Endometrium (tissue), 2 donors: ENCODE data around the gene ARID1B.

Experiments used
- FAIRE-seq: peaks from 2 replicates; lab custom pipeline; 2012; peaks lifted over from hg19 to GRCh38; lab: Jason Lieb, UNC
- donor health status: control.
- donor health status: control.

The ARID1B gene

GRCh38 chr6:157166784-157167183 lies 389.6 kb downstream of the ARID1B start:
- FAIRE-seq: no peak

DNA sequence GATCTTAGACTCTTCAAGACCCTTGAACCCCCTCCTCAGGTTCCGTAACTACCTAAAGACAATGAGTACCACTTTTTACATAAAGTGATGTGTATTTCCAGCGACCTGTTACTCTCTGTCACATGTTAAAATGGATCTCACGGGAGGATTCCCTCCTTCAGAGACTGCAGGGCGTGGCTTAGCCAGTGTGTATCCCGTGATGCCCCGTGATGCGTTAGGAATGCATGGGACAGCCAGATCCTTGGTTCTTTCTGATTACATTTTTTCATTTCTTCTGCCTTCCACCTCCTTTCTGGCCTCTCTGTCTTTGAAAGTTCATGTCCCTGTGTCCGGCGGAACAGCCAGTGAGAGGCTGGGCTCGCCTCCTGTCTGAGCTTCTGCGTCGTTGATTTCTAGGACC lies 390.7 kb downstream of the ARID1B start:
- FAIRE-seq: no peak

- FAIRE-seq: no peak
Observed at GRCh38 chr6:157168471-157168870, 391.3 kb downstream of the ARID1B start.

DNA sequence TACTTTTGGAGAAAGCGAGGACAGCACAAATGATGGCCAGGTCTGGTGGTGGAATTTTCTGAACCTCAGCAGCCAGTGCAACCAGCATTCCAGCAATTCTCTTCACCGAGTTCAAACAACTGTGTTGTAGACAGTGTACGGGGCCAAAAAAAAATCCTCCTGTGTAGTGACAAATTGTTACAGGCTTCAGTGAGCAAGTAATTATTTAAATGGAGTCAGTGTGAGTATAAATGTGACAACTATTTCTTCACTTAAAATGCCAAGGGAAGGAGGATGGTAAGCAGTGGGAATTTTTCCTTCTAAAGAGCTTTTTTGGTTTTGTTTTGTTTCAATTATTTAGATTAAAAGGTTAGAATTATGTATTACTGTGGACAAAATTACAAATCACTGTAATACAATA lies 392.0 kb downstream of the ARID1B start:
- no peak for FAIRE-seq

DNA sequence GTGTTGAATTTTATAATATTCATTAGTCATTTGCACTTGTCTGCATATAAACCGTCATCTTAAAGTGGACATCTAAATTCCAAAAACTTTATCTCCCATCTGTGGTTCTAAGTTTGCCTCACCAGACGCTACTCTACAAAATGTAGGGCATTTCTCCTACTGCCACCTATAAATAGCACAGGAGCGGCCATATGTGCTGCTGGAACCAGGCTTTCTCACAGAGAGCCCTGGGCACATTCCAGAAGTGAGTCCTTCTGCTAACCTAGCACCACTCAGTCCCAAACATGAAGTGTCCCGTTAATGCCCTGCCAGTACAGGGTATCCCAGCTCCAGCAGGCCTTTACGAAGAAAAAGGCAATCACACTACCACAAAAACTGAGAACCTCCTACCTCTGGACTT lies 392.5 kb downstream of the ARID1B start:
- FAIRE-seq: no peak

DNA sequence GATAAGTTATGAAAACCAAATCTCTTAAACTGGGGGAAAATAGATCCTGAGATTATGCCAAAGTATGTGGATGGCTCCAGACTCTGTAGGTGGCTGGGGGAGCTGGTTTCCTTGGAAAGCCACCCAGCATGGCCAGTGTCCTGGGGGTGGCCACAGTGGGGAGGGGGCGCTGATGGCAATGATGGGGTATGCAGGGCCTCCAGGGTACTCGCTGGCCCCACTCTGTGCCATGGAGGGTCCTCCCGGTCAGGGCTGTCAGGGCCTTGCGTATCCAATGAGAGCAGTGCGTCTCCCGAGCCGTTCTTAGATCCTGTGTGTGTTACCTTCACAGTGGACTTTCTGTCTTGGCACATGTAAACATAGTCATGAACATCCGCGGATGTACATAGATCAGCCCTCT lies 393.4 kb downstream of the ARID1B start:
- FAIRE-seq: no peak

- FAIRE-seq: no peak
Observed at GRCh38 chr6:157171801-157172200, 394.6 kb downstream of the ARID1B start.

GRCh38 chr6:157172231-157172701 lies 395.1 kb downstream of the ARID1B start:
- FAIRE-seq: no peak

- FAIRE-seq: no peak
Observed at GRCh38 chr6:157172830-157173536, 395.8 kb downstream of the ARID1B start.

- no peak for FAIRE-seq
Observed at GRCh38 chr6:157173776-157174175, 396.6 kb downstream of the ARID1B start.

GRCh38 chr6:157174731-157175130 lies 397.6 kb downstream of the ARID1B start:
- FAIRE-seq: no peak

DNA sequence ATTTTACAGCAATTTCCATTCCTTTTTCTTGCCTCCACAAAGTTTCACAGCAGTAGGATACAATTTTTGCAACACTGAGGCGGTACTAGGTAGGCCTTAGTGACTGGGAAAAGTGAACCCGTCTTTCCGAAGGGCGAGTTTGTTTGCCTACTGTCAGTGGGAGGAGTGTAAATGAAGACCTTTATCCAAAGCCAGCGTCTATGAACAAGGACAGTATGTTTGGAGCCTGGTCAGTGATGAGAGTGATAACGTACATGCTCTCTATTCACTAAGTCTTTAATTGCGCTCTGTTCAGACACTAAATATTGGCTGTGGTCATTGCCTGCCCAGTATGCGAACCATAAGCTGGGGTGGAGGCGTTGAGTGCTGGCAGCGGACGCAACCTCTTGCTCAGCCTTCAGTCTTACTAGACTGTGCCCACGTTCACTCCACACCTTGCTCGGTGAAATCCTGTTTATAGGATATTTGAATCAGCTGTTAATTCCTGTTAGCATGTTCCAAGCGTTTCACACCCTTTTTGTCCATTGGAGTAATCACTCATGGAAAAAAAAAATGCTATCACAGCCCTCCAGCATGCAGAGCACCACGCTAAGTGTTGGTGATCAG lies 400.7 kb downstream of the ARID1B start:
- FAIRE-seq: no peak

DNA sequence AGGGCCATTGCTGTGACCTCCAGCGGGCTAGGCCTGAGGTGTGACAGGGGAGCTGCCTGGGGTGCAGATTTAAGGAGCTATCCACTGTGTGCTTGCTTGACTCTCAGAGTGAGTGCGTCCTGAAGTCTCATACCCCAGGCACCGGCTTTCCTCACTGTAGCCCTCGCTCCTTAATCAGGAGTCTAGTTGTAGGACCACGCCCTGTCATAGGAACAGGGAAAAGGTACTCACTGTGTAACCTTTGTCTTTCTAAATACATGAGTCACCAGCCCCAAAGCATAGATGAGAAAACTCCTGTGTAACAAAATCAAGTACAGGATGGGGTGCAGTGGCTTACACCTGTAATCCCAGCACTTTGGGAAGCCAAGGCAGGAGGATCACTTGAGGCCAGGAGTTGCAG lies 404.5 kb downstream of the ARID1B start:
- no peak for FAIRE-seq

DNA sequence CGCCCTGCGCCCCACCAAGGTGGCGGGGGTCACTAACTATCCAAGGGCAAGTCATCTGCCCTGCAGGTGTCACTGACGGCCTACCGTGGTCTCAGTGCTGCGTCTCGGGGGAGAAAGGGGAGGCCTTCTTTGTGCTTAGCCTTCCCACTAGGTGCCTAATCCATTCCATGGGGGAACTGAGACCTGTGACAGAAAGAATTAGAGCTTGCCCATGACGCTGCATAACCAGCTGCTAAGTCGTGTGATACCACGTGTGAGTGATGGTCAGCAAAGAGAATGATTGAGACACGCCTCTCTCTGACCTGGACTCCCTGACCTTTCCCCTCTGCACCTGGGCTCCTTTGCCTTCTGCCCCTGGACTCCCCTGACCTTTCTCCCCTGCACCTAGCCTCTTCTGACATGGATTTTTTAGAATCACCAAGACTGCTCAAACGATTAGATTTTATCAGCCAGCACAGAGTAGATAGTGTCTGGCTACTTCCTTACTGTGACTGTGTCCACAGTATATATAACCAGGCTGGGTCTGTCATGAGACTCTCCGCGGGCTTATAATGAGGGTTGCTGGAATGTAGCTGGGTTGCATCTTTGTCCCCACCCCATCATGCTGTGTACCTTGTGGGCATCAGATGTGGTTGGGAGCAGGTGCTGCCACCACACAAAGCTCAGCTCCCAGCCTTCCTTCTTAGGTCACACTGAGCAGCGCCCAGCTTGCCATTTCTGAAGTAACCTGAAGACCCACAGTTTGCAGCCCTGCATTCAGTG lies 405.5 kb downstream of the ARID1B start:
- no peak for FAIRE-seq

DNA sequence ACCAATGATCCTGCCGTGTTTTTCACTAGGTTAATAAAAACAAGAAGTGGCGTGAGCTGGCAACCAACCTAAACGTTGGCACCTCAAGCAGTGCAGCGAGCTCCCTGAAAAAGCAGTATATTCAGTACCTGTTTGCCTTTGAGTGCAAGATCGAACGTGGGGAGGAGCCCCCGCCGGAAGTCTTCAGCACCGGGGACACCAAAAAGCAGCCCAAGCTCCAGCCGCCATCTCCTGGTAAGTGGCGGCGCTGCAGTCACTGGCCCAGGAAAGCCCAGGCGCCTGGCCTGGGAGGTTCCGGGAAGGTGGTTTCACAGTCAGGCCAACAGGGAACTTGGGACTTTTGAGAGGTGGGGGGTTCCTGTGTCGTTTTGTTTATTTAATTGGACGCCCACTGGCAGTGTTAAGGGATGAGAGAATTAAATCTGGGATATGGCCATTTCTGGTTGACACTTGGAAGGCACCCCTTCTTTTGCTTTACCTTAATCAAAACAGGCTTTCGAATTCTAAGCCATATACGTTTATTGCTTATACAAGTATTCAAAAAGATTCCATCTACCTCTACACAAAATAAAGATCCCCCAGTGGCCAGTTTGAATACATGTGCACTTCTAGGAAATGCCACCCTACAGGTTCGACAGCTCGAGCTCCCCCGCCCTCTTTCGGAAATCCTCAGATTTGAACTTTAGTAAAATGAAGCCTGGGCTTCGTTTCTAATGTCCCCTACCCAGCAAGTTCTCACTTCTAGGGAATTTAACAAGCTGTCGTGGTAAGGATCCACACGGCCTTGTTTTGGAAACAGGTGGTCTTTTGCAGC lies 407.2 kb downstream of the ARID1B start:
- no peak for FAIRE-seq

- no peak for FAIRE-seq
Observed at GRCh38 chr6:157185171-157185570, 408.0 kb downstream of the ARID1B start.

- FAIRE-seq: no peak
Observed at GRCh38 chr6:157185986-157186385, 408.8 kb downstream of the ARID1B start.

- FAIRE-seq: no peak
Observed at GRCh38 chr6:157186785-157187181, 409.6 kb downstream of the ARID1B start.

DNA sequence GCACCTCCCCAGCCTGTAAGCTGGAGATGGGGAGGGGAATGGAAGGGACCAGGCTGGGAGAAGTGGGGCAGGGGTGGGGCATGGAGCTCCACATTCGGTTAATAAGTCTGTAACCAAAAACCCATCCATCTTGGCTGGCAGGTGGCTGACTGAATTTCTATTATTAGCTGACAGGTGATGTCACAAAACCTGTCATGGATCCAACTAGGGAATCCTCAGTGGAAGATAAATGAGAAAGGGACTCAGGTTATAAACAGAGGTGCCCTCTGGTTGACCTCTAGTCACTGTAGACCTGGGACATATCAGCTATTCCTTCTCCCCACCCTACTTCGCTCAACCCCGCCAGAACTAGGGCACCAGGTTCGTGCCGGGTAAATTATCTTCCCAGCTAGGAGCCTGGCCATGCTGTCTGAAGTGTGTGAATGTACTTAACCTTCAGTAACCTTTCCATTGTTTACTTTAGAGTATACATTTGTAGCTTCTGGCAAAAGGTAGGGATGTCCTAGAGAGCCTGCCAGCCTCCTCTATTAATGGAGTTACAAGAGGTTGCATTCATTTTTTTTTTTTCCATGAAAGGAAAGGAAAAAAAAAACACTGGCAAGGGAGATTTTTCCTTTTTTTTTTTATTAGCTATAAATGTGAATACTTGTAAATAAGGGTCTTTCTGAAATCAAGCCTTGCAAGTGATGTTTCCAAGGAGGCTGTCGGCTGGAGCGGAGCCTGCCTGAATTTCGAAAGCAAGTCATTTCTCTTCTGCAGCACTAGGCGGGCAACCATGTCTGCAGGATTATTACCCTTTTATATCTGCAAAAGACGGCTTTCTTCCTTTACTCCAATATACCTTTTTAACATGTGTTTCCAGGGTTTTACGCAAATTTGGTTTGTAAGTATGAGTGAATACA lies 410.3 kb downstream of the ARID1B start:
- FAIRE-seq: no peak

GRCh38 chr6:157188213-157188612 lies 411.0 kb downstream of the ARID1B start:
- FAIRE-seq: no peak

DNA sequence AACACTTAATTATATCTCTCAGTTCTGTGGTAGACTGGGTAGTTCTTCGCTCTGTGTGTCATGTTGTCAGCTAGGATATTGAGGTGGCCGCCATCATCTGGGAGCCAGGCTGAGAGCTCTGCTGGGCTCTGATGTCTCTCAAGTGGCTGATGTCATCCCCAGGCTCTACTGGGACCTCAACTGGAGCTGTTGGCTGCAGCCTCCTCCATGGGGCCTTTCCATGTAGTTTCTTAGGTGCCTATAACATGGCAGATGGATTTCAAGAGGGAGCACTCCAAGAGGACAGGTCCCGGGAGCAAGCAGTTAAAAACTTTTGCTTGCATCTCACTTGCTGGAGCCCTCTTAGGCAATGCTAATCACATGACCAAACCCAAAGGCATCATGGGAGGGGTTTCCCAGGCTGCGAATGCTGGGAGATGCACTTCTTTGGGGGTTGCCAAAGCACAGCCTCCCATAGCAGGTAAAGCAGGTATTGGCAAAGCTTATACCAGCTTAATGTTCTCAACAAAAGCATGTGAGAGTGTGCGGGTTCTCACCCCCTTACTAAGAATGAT lies 416.3 kb downstream of the ARID1B start:
- FAIRE-seq: no peak
